Smooth muscle cell (in vitro differentiated cells): ENCODE measurements around the gene ASB15. TPM values are rescaled to one million over a fixed set of nuclear protein-coding genes. Genes with fewer than 3 reads are reported as not detected.

Source experiments
- DNase-seq: peaks from one replicate; lab custom pipeline; 2025; ENCODE audit not compliant: unreplicated experiment; lab: John Stamatoyannopoulos, UW
- H2AFZ ChIP-seq: fragments of 200-600 bp; sonication (generic); 2 replicates; pipeline ENCODE4 v1.6.0; 2016; ENCODE audit warnings: antibody characterized with exemption, low read depth, mild to moderate bottlenecking
- H3F3A ChIP-seq: fragments of 200-600 bp; sonication (generic); 2 replicates; pipeline ENCODE4 v1.6.0; 2017; ENCODE audit warnings: antibody characterized with exemption, low read depth
- H3K27ac ChIP-seq: fragments of 200-600 bp; sonication (generic); 2 replicates; pipeline ENCODE4 v1.5.1; 2016; ENCODE audit warnings: low read depth, mild to moderate bottlenecking
- H3K27me3 ChIP-seq: fragments of 200-600 bp; sonication (generic); 2 replicates; pipeline ENCODE4 v1.6.1; 2016; ENCODE audit warnings: low read depth, mild to moderate bottlenecking
- H3K36me3 ChIP-seq: fragments of 200-600 bp; sonication (generic); 2 replicates; pipeline ENCODE4 v1.5.1; 2016; ENCODE audit warnings: low read depth
- H3K4me1 ChIP-seq: fragments of 200-600 bp; sonication (generic); 2 replicates; pipeline ENCODE4 v1.5.1; 2016; ENCODE audit warnings: low read depth
- H3K4me2 ChIP-seq: fragments of 200-600 bp; sonication (generic); 2 replicates; pipeline ENCODE4 v1.6.0; 2016; ENCODE audit warnings: mild to moderate bottlenecking
- H3K4me3 ChIP-seq: fragments of 200-600 bp; sonication (generic); 2 replicates; pipeline ENCODE4 v1.5.1; 2016; ENCODE audit warnings: mild to moderate bottlenecking
- H3K79me2 ChIP-seq: fragments of 200-600 bp; sonication (generic); 2 replicates; pipeline ENCODE4 v1.6.0; 2016; ENCODE audit warnings: low read depth, mild to moderate bottlenecking
- H3K9ac ChIP-seq: fragments of 200-600 bp; sonication (generic); 2 replicates; pipeline ENCODE4 v1.6.0; 2016; ENCODE audit warnings: low read depth
- H3K9me3 ChIP-seq: fragments of 200-600 bp; sonication (generic); replicated peaks from 2 replicates; pipeline ENCODE4 v1.5.1; 2016; ENCODE audit warnings: low read depth
- H4K20me1 ChIP-seq: fragments of 200-600 bp; sonication (generic); 2 replicates; pipeline ENCODE4 v1.6.0; 2016; ENCODE audit warnings: low read depth
- CTCF ChIP-seq: fragments of 200-600 bp; sonication (generic); IDR thresholded peaks from 2 replicates; pipeline ENCODE4 v1.5.1; 2017; ENCODE audit warnings: borderline replicate concordance, mild to moderate bottlenecking, antibody characterized with exemption; ENCODE audit not compliant: insufficient read depth, poor library complexity, severe bottlenecking
- WGBS: methylation state at CpG from one replicate; pipeline ENCODE4 v1.1.7; 2016; ENCODE audit warnings: low lambda C conversion rate; 5-methylcytosine and 5-hydroxymethylcytosine counted together
- polyA plus RNA-seq: library from polyadenylated mRNA; unstranded; fragments of >200 nt; fragmentation: Nextera tagmentation; extraction: Ambion mirVana; gene quantifications from 2 replicates; pipeline ENCODE4 v1.2.1, GENCODE V29; 2016
- total RNA-seq: library from RNA; depleted of rRNA; stranded (reverse); fragments of >200 nt; gene quantifications from 2 replicates; pipeline ENCODE4 v1.2.3, GENCODE V29; 2014

ASB15 gene
- total and polyA plus RNA-seq, 2 experiments from 2014 or later = 0.07 TPM; not detected in 1

GRCh38 chr7:123687161-123687560, 85.5 kb downstream of the ASB15 start:
- WGBS = 97% methylated on average over 2 of the region's 2 CpGs
- TF ChIP-seq CTCF = no peak
- H2AFZ ChIP-seq = no peak overlapping the region
- peaks cover 2% of the 10 kb centered on the region for H3K36me3 ChIP-seq
- H3K9ac ChIP-seq = no peak overlapping the region
- no peaks in the 10 kb centered on the region for H3K79me2 ChIP-seq
- no peaks in the 10 kb centered on the region for H3K9me3 ChIP-seq
- H3K4me3 ChIP-seq = no peak overlapping the region
- H4K20me1 ChIP-seq = peaks cover 19% of the 10 kb centered on the region
- H3K27me3 ChIP-seq = no peaks in the 10 kb centered on the region
- H3K27ac ChIP-seq = no peak overlapping the region
- H3F3A ChIP-seq = peaks cover 16% of the 10 kb centered on the region
- no peaks in the 10 kb centered on the region for H3K4me1 ChIP-seq
- no peak overlapping the region for H3K4me2 ChIP-seq
- no peak for DNase-seq

GRCh38 chr7:123687727-123688126, 86.1 kb downstream of the ASB15 start:
- DNase-seq = no peak
- H3K9me3 ChIP-seq = no peaks in the 10 kb centered on the region
- H3K4me3 ChIP-seq = no peak overlapping the region
- peaks cover 16% of the 10 kb centered on the region for H3F3A ChIP-seq
- no peaks in the 10 kb centered on the region for H3K4me1 ChIP-seq
- no peaks in the 10 kb centered on the region for H3K27me3 ChIP-seq
- H3K36me3 ChIP-seq = peaks cover 4% of the 10 kb centered on the region
- no peak overlapping the region for H3K27ac ChIP-seq
- no peak overlapping the region for H3K9ac ChIP-seq
- TF ChIP-seq CTCF = no peak
- no peaks in the 10 kb centered on the region for H3K79me2 ChIP-seq
- H2AFZ ChIP-seq = no peak overlapping the region
- no peak overlapping the region for H3K4me2 ChIP-seq
- WGBS = 97% methylated on average over 1 of the region's 1 CpG
- H4K20me1 ChIP-seq = peaks cover 19% of the 10 kb centered on the region

Other genes with a start within 250 kb of the ASB15 start
- 2.1 and 2.4 TPM in 2 replicates for gene IQUB, start 67.2 kb upstream of the ASB15 start, total RNA-seq
- gene IQUB, start 67.2 kb upstream of the ASB15 start, polyA plus RNA-seq = 0.58 and 0.83 TPM in 2 replicates
- 75.5 and 94.9 TPM in 2 replicates for gene NDUFA5, start 44.0 kb upstream of the ASB15 start, total RNA-seq
- gene NDUFA5, start 44.0 kb upstream of the ASB15 start, polyA plus RNA-seq = 94.0 and 108 TPM in 2 replicates
- not detected in 2 replicates for gene LMOD2, start 54.0 kb downstream of the ASB15 start, total RNA-seq
- gene LMOD2, start 54.0 kb downstream of the ASB15 start, polyA plus RNA-seq = 0.10 TPM in 1 of 2 replicates, not detected in the other
- gene WASL, start 147.2 kb downstream of the ASB15 start, total RNA-seq = 32.0 and 35.3 TPM in 2 replicates
- 22.7 and 25.7 TPM in 2 replicates for gene WASL, start 147.2 kb downstream of the ASB15 start, polyA plus RNA-seq
- gene HYAL4, start 243.3 kb downstream of the ASB15 start, total RNA-seq = not detected in 2 replicates
- gene HYAL4, start 243.3 kb downstream of the ASB15 start, polyA plus RNA-seq = not detected in 2 replicates